Measurements from ENCODE around the gene POLR3G.

The POLR3G gene

GRCh38 chr5:90475436-90475980 is 844 bp downstream of the POLR3G start:
- Histone ChIP-seq H3K9me3 (ENCODE audit: control insufficient read depth in 2 of 2, low read length in 2 of 2) (no peaks in the 10 kb centered on the region), H3K36me3 (ENCODE audit: control insufficient read depth in 2 of 2, insufficient read depth in 2 of 2, low read length in 2 of 2) (no peaks in the 10 kb centered on the region), H3K4me1 (ENCODE audit: control insufficient read depth, insufficient read depth, low read length) (peaks cover 19% of the 10 kb centered on the region), H3K4me3 (ENCODE audit: low read length in 2 of 2) (no peak overlapping the region), H3K27me3 (ENCODE audit: control insufficient read depth in 1 of 2, insufficient read depth in 2 of 2, low read length in 2 of 2) (no peaks in the 10 kb centered on the region), H3K27ac (ENCODE audit: low read length) (no peak overlapping the region), H3K9ac (ENCODE audit: low read length in 2 of 2) (no peak overlapping the region)

GRCh38 chr5:90476391-90476790 is 1.7 kb downstream of the POLR3G start:
- Histone ChIP-seq H3K4me3 (ENCODE audit: low read length in 2 of 2) (no peak overlapping the region), H3K9me3 (ENCODE audit: control insufficient read depth in 2 of 2, low read length in 2 of 2) (no peaks in the 10 kb centered on the region), H3K27me3 (ENCODE audit: control insufficient read depth in 1 of 2, insufficient read depth in 2 of 2, low read length in 2 of 2) (no peaks in the 10 kb centered on the region), H3K36me3 (ENCODE audit: control insufficient read depth in 2 of 2, insufficient read depth in 2 of 2, low read length in 2 of 2) (no peaks in the 10 kb centered on the region), H3K27ac (ENCODE audit: low read length) (no peak overlapping the region), H3K4me1 (ENCODE audit: control insufficient read depth, insufficient read depth, low read length) (peaks cover 19% of the 10 kb centered on the region), H3K9ac (ENCODE audit: low read length in 2 of 2) (no peak overlapping the region)

GRCh38 chr5:90477073-90477472 is 2.4 kb downstream of the POLR3G start:
- no peaks in the 10 kb centered on the region for H3K9me3 ChIP-seq (ENCODE audit: control insufficient read depth in 2 of 2, low read length in 2 of 2)
- no peaks in the 10 kb centered on the region for H3K27me3 ChIP-seq (ENCODE audit: control insufficient read depth in 1 of 2, insufficient read depth in 2 of 2, low read length in 2 of 2)
- H3K4me1 ChIP-seq (ENCODE audit: control insufficient read depth, insufficient read depth, low read length): peaks cover 19% of the 10 kb centered on the region
- no peak overlapping the region for H3K27ac ChIP-seq (ENCODE audit: low read length)
- H3K4me3 ChIP-seq (ENCODE audit: low read length in 2 of 2): no peak overlapping the region
- H3K9ac ChIP-seq (ENCODE audit: low read length in 2 of 2): no peak overlapping the region
- H3K36me3 ChIP-seq (ENCODE audit: control insufficient read depth in 2 of 2, insufficient read depth in 2 of 2, low read length in 2 of 2): no peaks in the 10 kb centered on the region

GRCh38 chr5:90477621-90478215 is 3.1 kb downstream of the POLR3G start:
- H3K9ac ChIP-seq (ENCODE audit: low read length in 2 of 2): no peak overlapping the region
- no peaks in the 10 kb centered on the region for H3K36me3 ChIP-seq (ENCODE audit: control insufficient read depth in 2 of 2, insufficient read depth in 2 of 2, low read length in 2 of 2)
- H3K27ac ChIP-seq (ENCODE audit: low read length): no peak overlapping the region
- H3K9me3 ChIP-seq (ENCODE audit: control insufficient read depth in 2 of 2, low read length in 2 of 2): no peaks in the 10 kb centered on the region
- no peak overlapping the region for H3K4me3 ChIP-seq (ENCODE audit: low read length in 2 of 2)
- H3K27me3 ChIP-seq (ENCODE audit: control insufficient read depth in 1 of 2, insufficient read depth in 2 of 2, low read length in 2 of 2): no peaks in the 10 kb centered on the region
- peaks cover 19% of the 10 kb centered on the region for H3K4me1 ChIP-seq (ENCODE audit: control insufficient read depth, insufficient read depth, low read length)

GRCh38 chr5:90479611-90480385 is 5.1 kb downstream of the POLR3G start:
- Histone ChIP-seq H3K9me3 (ENCODE audit: control insufficient read depth in 2 of 2, low read length in 2 of 2) (no peaks in the 10 kb centered on the region), H3K36me3 (ENCODE audit: control insufficient read depth in 2 of 2, insufficient read depth in 2 of 2, low read length in 2 of 2) (no peaks in the 10 kb centered on the region), H3K27me3 (ENCODE audit: control insufficient read depth in 1 of 2, insufficient read depth in 2 of 2, low read length in 2 of 2) (no peaks in the 10 kb centered on the region), H3K4me3 (ENCODE audit: low read length in 2 of 2) (no peak overlapping the region), H3K9ac (ENCODE audit: low read length in 2 of 2) (no peak overlapping the region), H3K4me1 (ENCODE audit: control insufficient read depth, insufficient read depth, low read length) (peaks cover 4% of the 10 kb centered on the region), H3K27ac (ENCODE audit: low read length) (no peak overlapping the region)

GRCh38 chr5:90480699-90481098 is 6.0 kb downstream of the POLR3G start:
- Histone ChIP-seq H3K9me3 (ENCODE audit: control insufficient read depth in 2 of 2, low read length in 2 of 2) (no peaks in the 10 kb centered on the region), H3K4me1 (ENCODE audit: control insufficient read depth, insufficient read depth, low read length) (no peaks in the 10 kb centered on the region), H3K27ac (ENCODE audit: low read length) (no peak overlapping the region), H3K36me3 (ENCODE audit: control insufficient read depth in 2 of 2, insufficient read depth in 2 of 2, low read length in 2 of 2) (no peaks in the 10 kb centered on the region), H3K4me3 (ENCODE audit: low read length in 2 of 2) (no peak overlapping the region), H3K9ac (ENCODE audit: low read length in 2 of 2) (no peak overlapping the region), H3K27me3 (ENCODE audit: control insufficient read depth in 1 of 2, insufficient read depth in 2 of 2, low read length in 2 of 2) (no peaks in the 10 kb centered on the region)

GRCh38 chr5:90483206-90483605 is 8.5 kb downstream of the POLR3G start:
- H3K9ac ChIP-seq (ENCODE audit: low read length in 2 of 2): no peak overlapping the region
- no peaks in the 10 kb centered on the region for H3K9me3 ChIP-seq (ENCODE audit: control insufficient read depth in 2 of 2, low read length in 2 of 2)
- no peak overlapping the region for H3K4me3 ChIP-seq (ENCODE audit: low read length in 2 of 2)
- H3K4me1 ChIP-seq (ENCODE audit: control insufficient read depth, insufficient read depth, low read length): no peaks in the 10 kb centered on the region
- no peaks in the 10 kb centered on the region for H3K36me3 ChIP-seq (ENCODE audit: control insufficient read depth in 2 of 2, insufficient read depth in 2 of 2, low read length in 2 of 2)
- H3K27ac ChIP-seq (ENCODE audit: low read length): no peak overlapping the region
- H3K27me3 ChIP-seq (ENCODE audit: control insufficient read depth in 1 of 2, insufficient read depth in 2 of 2, low read length in 2 of 2): no peaks in the 10 kb centered on the region

- H3K27me3 ChIP-seq (ENCODE audit: control insufficient read depth in 1 of 2, insufficient read depth in 2 of 2, low read length in 2 of 2): no peaks in the 10 kb centered on the region
- no peaks in the 10 kb centered on the region for H3K4me1 ChIP-seq (ENCODE audit: control insufficient read depth, insufficient read depth, low read length)
- no peaks in the 10 kb centered on the region for H3K9me3 ChIP-seq (ENCODE audit: control insufficient read depth in 2 of 2, low read length in 2 of 2)
- no peaks in the 10 kb centered on the region for H3K36me3 ChIP-seq (ENCODE audit: control insufficient read depth in 2 of 2, insufficient read depth in 2 of 2, low read length in 2 of 2)
- no peak overlapping the region for H3K9ac ChIP-seq (ENCODE audit: low read length in 2 of 2)
- H3K4me3 ChIP-seq (ENCODE audit: low read length in 2 of 2): no peak overlapping the region
- no peak overlapping the region for H3K27ac ChIP-seq (ENCODE audit: low read length)
Observed at GRCh38 chr5:90484540-90484939, 9.9 kb downstream of the POLR3G start.

- Histone ChIP-seq H3K4me1 (ENCODE audit: control insufficient read depth, insufficient read depth, low read length) (no peaks in the 10 kb centered on the region), H3K27me3 (ENCODE audit: control insufficient read depth in 1 of 2, insufficient read depth in 2 of 2, low read length in 2 of 2) (no peaks in the 10 kb centered on the region), H3K27ac (ENCODE audit: low read length) (no peak overlapping the region)
Observed at GRCh38 chr5:90488791-90489190, 14.1 kb downstream of the POLR3G start.

GRCh38 chr5:90494043-90494442 is 19.4 kb downstream of the POLR3G start:
- no peaks in the 10 kb centered on the region for H3K36me3 ChIP-seq (ENCODE audit: control insufficient read depth in 2 of 2, insufficient read depth in 2 of 2, low read length in 2 of 2)
- H3K9ac ChIP-seq (ENCODE audit: low read length in 2 of 2): no peak overlapping the region
- H3K27me3 ChIP-seq (ENCODE audit: control insufficient read depth in 1 of 2, insufficient read depth in 2 of 2, low read length in 2 of 2): no peaks in the 10 kb centered on the region
- H3K4me1 ChIP-seq (ENCODE audit: control insufficient read depth, insufficient read depth, low read length): no peaks in the 10 kb centered on the region
- no peak overlapping the region for H3K27ac ChIP-seq (ENCODE audit: low read length)
- H3K9me3 ChIP-seq (ENCODE audit: control insufficient read depth in 2 of 2, low read length in 2 of 2): no peaks in the 10 kb centered on the region
- H3K4me3 ChIP-seq (ENCODE audit: low read length in 2 of 2): no peak overlapping the region

More at GRCh38 chr5:90488791-90489190, 14.1 kb downstream of the POLR3G start:
- Histone ChIP-seq H3K9me3 (ENCODE audit: control insufficient read depth in 2 of 2, low read length in 2 of 2) (no peaks in the 10 kb centered on the region), H3K36me3 (ENCODE audit: control insufficient read depth in 2 of 2, insufficient read depth in 2 of 2, low read length in 2 of 2) (no peaks in the 10 kb centered on the region), H3K9ac (ENCODE audit: low read length in 2 of 2) (no peak overlapping the region), H3K4me3 (ENCODE audit: low read length in 2 of 2) (no peak overlapping the region)

- Histone ChIP-seq H3K4me1 (ENCODE audit: control insufficient read depth, insufficient read depth, low read length) (no peaks in the 10 kb centered on the region), H3K9me3 (ENCODE audit: control insufficient read depth in 2 of 2, low read length in 2 of 2) (no peaks in the 10 kb centered on the region), H3K27ac (ENCODE audit: low read length) (no peak overlapping the region), H3K27me3 (ENCODE audit: control insufficient read depth in 1 of 2, insufficient read depth in 2 of 2, low read length in 2 of 2) (no peaks in the 10 kb centered on the region), H3K4me3 (ENCODE audit: low read length in 2 of 2) (no peak overlapping the region), H3K9ac (ENCODE audit: low read length in 2 of 2) (no peak overlapping the region), H3K36me3 (ENCODE audit: control insufficient read depth in 2 of 2, insufficient read depth in 2 of 2, low read length in 2 of 2) (no peaks in the 10 kb centered on the region)
Observed at GRCh38 chr5:90495146-90495545, 20.5 kb downstream of the POLR3G start.

Data from stomach smooth muscle (tissue), 2 donors.